Measurements from ENCODE around the gene PKNOX2. TPM values are rescaled to one million over a fixed set of nuclear protein-coding genes. Genes with fewer than 3 reads are reported as not detected.

The PKNOX2 gene
- total RNA-seq, 1 experiment from 2014 or later, result 3.7 TPM

GRCh38 chr11:125179346-125179745 lies 14.8 kb downstream of the PKNOX2 start (continued):
- TF ChIP-seq ZBTB43 (CRISPR knock-in tag; IDR thresholded peaks at IDR 0.05) (no peak), ZNF263 (CRISPR knock-in tag; IDR thresholded peaks at IDR 0.05; ENCODE audit: low read depth) (no peak)

GRCh38 chr11:125179895-125180294 lies 15.3 kb downstream of the PKNOX2 start:
- TF ChIP-seq EMX1 (CRISPR knock-in tag; IDR thresholded peaks at IDR 0.05) (no peak), SP1 (CRISPR knock-in tag; conservative IDR thresholded peaks at IDR 0.05) (no peak), TP53 (CRISPR knock-in tag; IDR thresholded peaks at IDR 0.05) (no peak), ZNF423 (CRISPR knock-in tag; IDR thresholded peaks at IDR 0.05) (no peak), PREB (CRISPR knock-in tag; IDR thresholded peaks at IDR 0.05; ENCODE audit: borderline replicate concordance) (no peak), ZNF281 (CRISPR knock-in tag; IDR thresholded peaks at IDR 0.05) (no peak), IRF2 (CRISPR knock-in tag; IDR thresholded peaks at IDR 0.05; ENCODE audit: borderline replicate concordance, low read depth) (no peak), MXD4 (CRISPR knock-in tag; IDR thresholded peaks at IDR 0.05; ENCODE audit: borderline replicate concordance) (no peak), SMAD4 (CRISPR knock-in tag; IDR thresholded peaks at IDR 0.05) (no peak), E2F4 (CRISPR knock-in tag; IDR thresholded peaks at IDR 0.05; ENCODE audit: borderline replicate concordance, low read depth) (no peak), TEAD1 (CRISPR knock-in tag; IDR thresholded peaks at IDR 0.05) (no peak), NFE2L1 (CRISPR knock-in tag; IDR thresholded peaks at IDR 0.05) (no peak), SOX15 (CRISPR knock-in tag; IDR thresholded peaks at IDR 0.05) (no peak)
- TF ChIP-seq, protein P1, sequence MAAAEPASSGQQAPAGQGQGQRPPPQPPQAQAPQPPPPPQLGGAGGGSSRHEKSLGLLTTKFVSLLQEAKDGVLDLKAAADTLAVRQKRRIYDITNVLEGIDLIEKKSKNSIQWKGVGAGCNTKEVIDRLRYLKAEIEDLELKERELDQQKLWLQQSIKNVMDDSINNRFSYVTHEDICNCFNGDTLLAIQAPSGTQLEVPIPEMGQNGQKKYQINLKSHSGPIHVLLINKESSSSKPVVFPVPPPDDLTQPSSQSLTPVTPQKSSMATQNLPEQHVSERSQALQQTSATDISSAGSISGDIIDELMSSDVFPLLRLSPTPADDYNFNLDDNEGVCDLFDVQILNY (CRISPR knock-in tag; IDR thresholded peaks at IDR 0.05), result no peak
- TF ChIP-seq, protein P2, sequence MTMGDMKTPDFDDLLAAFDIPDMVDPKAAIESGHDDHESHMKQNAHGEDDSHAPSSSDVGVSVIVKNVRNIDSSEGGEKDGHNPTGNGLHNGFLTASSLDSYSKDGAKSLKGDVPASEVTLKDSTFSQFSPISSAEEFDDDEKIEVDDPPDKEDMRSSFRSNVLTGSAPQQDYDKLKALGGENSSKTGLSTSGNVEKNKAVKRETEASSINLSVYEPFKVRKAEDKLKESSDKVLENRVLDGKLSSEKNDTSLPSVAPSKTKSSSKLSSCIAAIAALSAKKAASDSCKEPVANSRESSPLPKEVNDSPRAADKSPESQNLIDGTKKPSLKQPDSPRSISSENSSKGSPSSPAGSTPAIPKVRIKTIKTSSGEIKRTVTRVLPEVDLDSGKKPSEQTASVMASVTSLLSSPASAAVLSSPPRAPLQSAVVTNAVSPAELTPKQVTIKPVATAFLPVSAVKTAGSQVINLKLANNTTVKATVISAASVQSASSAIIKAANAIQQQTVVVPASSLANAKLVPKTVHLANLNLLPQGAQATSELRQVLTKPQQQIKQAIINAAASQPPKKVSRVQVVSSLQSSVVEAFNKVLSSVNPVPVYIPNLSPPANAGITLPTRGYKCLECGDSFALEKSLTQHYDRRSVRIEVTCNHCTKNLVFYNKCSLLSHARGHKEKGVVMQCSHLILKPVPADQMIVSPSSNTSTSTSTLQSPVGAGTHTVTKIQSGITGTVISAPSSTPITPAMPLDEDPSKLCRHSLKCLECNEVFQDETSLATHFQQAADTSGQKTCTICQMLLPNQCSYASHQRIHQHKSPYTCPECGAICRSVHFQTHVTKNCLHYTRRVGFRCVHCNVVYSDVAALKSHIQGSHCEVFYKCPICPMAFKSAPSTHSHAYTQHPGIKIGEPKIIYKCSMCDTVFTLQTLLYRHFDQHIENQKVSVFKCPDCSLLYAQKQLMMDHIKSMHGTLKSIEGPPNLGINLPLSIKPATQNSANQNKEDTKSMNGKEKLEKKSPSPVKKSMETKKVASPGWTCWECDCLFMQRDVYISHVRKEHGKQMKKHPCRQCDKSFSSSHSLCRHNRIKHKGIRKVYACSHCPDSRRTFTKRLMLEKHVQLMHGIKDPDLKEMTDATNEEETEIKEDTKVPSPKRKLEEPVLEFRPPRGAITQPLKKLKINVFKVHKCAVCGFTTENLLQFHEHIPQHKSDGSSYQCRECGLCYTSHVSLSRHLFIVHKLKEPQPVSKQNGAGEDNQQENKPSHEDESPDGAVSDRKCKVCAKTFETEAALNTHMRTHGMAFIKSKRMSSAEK (CRISPR knock-in tag; IDR thresholded peaks at IDR 0.05; ENCODE audit: borderline replicate concordance), result no peak
- Mint-ChIP-seq H3K27ac (no peak overlapping the region; the same call in 1 of the 2 replicates), H3K9me3 (no peaks in the 10 kb centered on the region), H3K4me1 (peaks cover 42% of the 10 kb centered on the region), H3K27me3 (ENCODE audit: low read depth) (peaks cover 4% of the 10 kb centered on the region), H3K36me3 (no peaks in the 10 kb centered on the region), H3K4me3 (no peak overlapping the region)
- ATAC-seq, result no peak
- ChIA-PET CTCF (interaction anchor here (0.8 to 2.0 kb wide), 6 partner anchors 9 to 249 kb away, joined by 3 to 7 read pairs (median 5); partner anchors contain the start of gene PKNOX2), POLR2A (no interaction called here)
- DNase-seq (ENCODE audit: low spot score), result no peak

All from WTC11 (cell line).